Mucosa of descending colon (tissue), 3 donors: ENCODE results near the gene STX8. TPM values are rescaled to one million over a fixed set of nuclear protein-coding genes. Genes with fewer than 3 reads are reported as not detected.

Source experiments
- ATAC-seq: fragments of 200-7000 bp; cut with Tn5 transposase; one replicate; pipeline ENCODE4 v1.9.1; 2020; ENCODE audit warnings: mild to moderate bottlenecking, moderate library complexity
- DNase-seq, 3 donors: peaks; one replicate each; pipeline ENCODE4 v3.0.0-alpha.2; 2020
- H3K36me3 ChIP-seq: fragments of 200-600 bp; one replicate; pipeline ENCODE4 v1.8.0; 2021; ENCODE audit warnings: low read depth, mild to moderate bottlenecking
- H3K4me1 ChIP-seq: fragments of 200-600 bp; one replicate; pipeline ENCODE4 v1.8.0; 2021; ENCODE audit warnings: low read depth, mild to moderate bottlenecking
- H3K4me3 ChIP-seq: fragments of 200-600 bp; one replicate; pipeline ENCODE4 v1.8.0; 2021; ENCODE audit warnings: mild to moderate bottlenecking
- H3K9me3 ChIP-seq: fragments of 200-600 bp; one replicate; pipeline ENCODE4 v1.8.0; 2021; ENCODE audit warnings: mild to moderate bottlenecking
- intact Hi-C, 2 donors: fragments of 100-400 bp; cut with DNase I in 1 of 2; cut with micrococcal nuclease in 1 of 2; formaldehyde crosslinking; loops; one replicate each; pipeline versions ENCODE4 v1.11.0 to v1.11.1; 2022; cut with DNase I, micrococcal nuclease
- total RNA-seq, 3 donors: library from RNA; stranded (reverse); fragmentation: NEBNext Ultra II Directional in 2 of 3; extraction: Animal tissue kit (Norgen Biotek cat#: 25700) in 2 of 3; gene quantifications; one replicate each; pipeline versions ENCODE4 v1.2.1 to v1.2.4, GENCODE V29; 2021 to 2023
- TF ChIP-seq, protein P1 (sequence below): fragments of 200-600 bp; IDR thresholded peaks from one replicate; pipeline ENCODE4 v1.8.0; 2022; ENCODE audit warnings: antibody characterized with exemption, mild to moderate bottlenecking
- donor health status: DM: no; HTN: no; CAD: no; lungs with moderate emphysema.
- donor health status: DM: no; HTN: no; CAD: no.
- donor health status: DM: no; HTN: yes; CAD: no.

The STX8 gene
- total RNA-seq, 3 donors from 2014 or later: 45.1 to 62.5 (median 54.4) TPM

DNA sequence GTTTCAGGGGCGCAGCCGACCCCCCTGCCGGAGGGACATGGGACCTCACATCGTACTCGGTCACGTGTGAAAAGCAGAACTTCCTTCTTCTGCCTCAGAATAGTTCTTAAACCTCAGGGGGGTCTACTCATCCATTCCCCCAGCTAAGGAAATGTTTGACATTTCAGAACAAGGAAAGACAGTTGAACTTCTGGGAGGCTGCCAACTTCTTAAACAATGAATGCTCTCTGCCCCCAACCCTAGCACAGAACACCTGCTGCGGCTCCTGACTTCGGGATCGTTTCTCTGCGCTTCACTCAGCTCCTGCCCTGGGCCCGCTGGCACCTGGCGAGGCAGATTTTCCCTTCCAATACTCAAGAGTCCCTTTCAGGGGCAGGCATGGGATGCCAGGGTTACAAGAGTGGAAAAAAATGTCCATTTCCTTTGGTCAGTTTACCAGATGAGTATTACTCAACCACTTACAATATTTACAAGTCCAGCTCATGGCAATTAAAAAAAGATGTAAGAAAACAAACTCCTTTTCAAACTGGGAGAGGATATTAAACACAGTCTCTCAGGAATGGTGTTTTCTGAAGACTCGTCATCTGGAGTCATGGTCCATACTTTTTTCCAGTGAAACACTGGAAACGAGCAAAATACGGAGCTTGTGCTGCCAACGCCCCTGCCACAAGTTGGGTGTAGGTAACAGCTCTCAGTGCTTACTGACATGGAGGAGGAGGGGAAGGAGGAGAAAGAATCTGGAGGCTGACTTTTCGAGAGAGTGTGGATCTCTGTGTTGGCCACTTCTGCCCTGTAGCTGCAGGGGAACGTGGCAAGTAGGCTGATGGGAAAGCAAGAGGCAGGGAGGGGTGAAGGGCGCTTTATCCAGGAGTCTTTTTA is 318.6 kb downstream of the STX8 start:
- H3K36me3 ChIP-seq: no peaks in the 10 kb centered on the region
- H3K9me3 ChIP-seq: no peaks in the 10 kb centered on the region
- DNase-seq: peak in 2 of 3 donors; percentile 47
- ATAC-seq: peak; percentile 58
- H3K4me3 ChIP-seq: no peak overlapping the region
- peaks cover 10% of the 10 kb centered on the region for H3K4me1 ChIP-seq
- intact Hi-C loops: no loop called here
- TF ChIP-seq, protein P1, sequence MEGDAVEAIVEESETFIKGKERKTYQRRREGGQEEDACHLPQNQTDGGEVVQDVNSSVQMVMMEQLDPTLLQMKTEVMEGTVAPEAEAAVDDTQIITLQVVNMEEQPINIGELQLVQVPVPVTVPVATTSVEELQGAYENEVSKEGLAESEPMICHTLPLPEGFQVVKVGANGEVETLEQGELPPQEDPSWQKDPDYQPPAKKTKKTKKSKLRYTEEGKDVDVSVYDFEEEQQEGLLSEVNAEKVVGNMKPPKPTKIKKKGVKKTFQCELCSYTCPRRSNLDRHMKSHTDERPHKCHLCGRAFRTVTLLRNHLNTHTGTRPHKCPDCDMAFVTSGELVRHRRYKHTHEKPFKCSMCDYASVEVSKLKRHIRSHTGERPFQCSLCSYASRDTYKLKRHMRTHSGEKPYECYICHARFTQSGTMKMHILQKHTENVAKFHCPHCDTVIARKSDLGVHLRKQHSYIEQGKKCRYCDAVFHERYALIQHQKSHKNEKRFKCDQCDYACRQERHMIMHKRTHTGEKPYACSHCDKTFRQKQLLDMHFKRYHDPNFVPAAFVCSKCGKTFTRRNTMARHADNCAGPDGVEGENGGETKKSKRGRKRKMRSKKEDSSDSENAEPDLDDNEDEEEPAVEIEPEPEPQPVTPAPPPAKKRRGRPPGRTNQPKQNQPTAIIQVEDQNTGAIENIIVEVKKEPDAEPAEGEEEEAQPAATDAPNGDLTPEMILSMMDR: no peak

DNA sequence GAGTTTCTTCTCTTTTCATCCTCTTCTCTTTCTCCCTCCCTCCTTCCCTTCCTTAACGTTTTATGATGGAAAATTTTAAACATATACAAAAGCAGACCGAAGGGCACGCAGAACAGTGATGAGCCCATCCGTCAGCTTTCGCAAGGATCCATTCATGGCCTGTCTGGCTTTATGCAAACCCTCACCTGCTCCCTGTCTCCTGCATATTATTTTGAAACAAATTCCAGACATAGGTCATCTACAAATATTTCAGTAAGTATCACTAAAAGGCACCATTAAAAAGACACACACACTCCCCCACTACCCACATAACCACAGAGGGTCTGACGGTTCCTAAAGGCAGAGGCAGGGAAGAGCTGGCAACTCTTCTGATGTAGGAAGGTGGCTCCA is 319.3 kb downstream of the STX8 start:
- Histone ChIP-seq H3K4me3 (no peak overlapping the region), H3K36me3 (no peaks in the 10 kb centered on the region), H3K4me1 (peaks cover 10% of the 10 kb centered on the region), H3K9me3 (no peaks in the 10 kb centered on the region)
- intact Hi-C loops: no loop called here
- TF ChIP-seq, protein P1: no peak
- DNase-seq (no peak), ATAC-seq (no peak)

DNA sequence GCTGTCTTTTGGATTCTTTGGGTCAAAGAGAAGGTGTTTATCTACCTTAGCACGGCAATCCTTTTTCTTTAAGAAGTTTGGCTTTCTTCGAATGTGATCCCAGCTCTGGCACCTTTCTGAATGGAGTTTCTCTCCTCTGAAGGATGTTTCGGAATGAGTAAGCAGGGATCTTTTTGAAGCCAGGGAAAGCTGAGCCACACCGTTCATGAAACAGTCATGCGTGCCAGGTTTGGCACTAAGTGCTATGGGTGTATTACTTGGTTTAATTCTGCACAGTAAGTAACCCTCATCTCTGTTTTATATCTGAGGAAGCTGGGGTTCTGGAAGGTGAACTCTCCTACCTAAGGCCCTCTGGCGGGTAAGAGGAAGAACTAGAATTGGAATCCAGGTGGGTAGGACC is 319.8 kb downstream of the STX8 start:
- H3K4me3 ChIP-seq: no peak overlapping the region
- TF ChIP-seq, protein P1: no peak
- peaks cover 10% of the 10 kb centered on the region for H3K4me1 ChIP-seq
- DNase-seq: no peak
- intact Hi-C loops: no loop called here
- no peak for ATAC-seq
- no peaks in the 10 kb centered on the region for H3K9me3 ChIP-seq
- no peaks in the 10 kb centered on the region for H3K36me3 ChIP-seq

DNA sequence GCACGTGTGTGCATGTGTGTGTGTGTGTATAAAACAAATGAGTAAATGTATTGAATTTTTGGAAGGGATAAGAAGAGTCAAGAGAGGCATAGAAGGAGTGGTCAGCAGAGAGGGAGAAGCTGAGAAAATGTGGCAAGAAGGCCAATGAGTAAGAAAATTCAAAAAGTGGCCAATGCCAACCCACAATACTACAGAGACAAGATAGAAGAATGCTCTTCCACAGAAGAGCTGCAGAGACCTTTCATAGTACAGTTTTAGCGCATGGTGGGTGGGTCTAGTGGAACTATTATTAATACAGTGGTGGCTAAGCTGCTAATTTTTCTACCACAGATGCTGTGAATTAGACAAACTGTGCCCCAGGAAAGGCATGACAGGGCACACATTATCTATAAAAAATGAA is 320.8 kb downstream of the STX8 start:
- no peak overlapping the region for H3K4me3 ChIP-seq
- intact Hi-C loops: no loop called here
- no peaks in the 10 kb centered on the region for H3K9me3 ChIP-seq
- TF ChIP-seq, protein P1: no peak
- DNase-seq: no peak
- H3K36me3 ChIP-seq: no peaks in the 10 kb centered on the region
- peaks cover 10% of the 10 kb centered on the region for H3K4me1 ChIP-seq
- ATAC-seq: no peak

DNA sequence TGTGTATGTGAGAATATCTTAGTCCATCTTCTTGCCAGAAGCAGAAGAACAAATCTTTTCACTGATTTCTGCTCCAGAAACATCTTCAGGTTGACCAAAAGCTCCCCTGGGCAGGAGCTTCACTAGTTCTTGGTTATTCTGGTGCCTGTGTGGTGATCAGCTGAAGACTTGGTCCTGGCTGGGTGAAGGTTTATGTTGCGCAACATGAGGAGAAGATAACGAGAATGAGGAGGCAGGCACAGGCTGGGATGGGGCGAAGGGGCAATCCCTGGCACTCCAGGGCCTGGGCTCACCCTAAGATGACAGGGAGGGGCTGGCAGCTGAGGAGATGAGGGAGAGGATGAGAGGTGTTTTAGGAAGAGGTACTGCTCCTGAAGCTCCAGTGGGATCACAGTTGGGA is 322.3 kb downstream of the STX8 start:
- H3K4me1 ChIP-seq: peaks cover 8% of the 10 kb centered on the region
- no peak for DNase-seq
- H3K9me3 ChIP-seq: no peaks in the 10 kb centered on the region
- no peak for ATAC-seq
- no peak overlapping the region for H3K4me3 ChIP-seq
- intact Hi-C loops: no loop called here
- no peaks in the 10 kb centered on the region for H3K36me3 ChIP-seq
- TF ChIP-seq, protein P1: no peak
